ENCODE measurements around the gene TFB1M. TPM values are rescaled to one million over a fixed set of nuclear protein-coding genes. Genes with fewer than 3 reads are reported as not detected.

Gene TFB1M
- polyA plus RNA-seq (2012; ENCODE audit: insufficient read length, low read depth) = 28.2 TPM

DNA sequence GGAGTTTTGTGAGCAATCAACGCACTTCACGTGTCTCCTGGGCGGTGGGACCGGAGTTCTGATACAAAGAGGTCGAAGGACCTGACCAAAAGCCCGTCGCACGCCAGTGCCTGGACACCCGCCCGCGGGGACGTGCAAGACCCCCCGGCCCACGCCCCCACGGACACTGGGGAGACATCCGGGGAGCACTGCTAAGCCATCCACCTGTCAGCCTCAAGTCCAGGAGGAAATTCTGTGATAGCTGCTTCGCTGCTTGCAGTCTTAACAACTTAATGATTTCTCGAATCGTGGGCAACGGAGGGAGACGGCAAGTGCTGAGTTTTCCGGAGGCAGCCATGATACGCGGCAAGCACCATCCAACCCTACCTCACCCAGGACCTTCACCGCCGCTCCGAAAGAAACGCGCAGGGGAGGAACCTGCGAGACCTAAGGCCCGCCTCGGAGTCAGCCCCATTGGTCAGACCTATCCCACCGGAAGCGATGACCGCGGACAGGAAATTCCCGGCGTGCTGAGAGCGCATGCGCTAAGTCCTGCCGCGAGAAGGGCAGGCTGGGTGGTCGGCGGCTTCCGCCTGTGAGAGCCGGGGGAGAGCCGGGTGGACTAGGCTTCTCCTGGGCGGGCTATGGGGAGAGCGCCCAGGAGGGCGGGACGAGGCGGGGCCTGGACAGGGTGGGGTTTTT is at the start of gene TFB1M:
Gene TFB1M (minus strand): TSS at position 393 of the 681 bp plus-strand sequence. CDS start 56 bp downstream, at position 337.
- TF ChIP-seq POLR2AphosphoS5 (IDR thresholded peaks at IDR 0.05; ENCODE audit: low read depth, low read length) (peak; percentile 82), TAF1 (IDR thresholded peaks at IDR 0.05; ENCODE audit: borderline replicate concordance, insufficient read depth, low read length) (no peak), FOXP2 (optimal IDR thresholded peaks at IDR 0.05; ENCODE audit: borderline replicate concordance, extremely low read depth, extremely low read length, insufficient read depth) (peak; percentile 55)

- TF ChIP-seq SIN3A (IDR thresholded peaks at IDR 0.05; ENCODE audit: borderline replicate concordance, insufficient read depth, low read length) (no peak), POLR2AphosphoS5 (IDR thresholded peaks at IDR 0.05; ENCODE audit: low read depth, low read length) (no peak), TAF1 (IDR thresholded peaks at IDR 0.05; ENCODE audit: borderline replicate concordance, insufficient read depth, low read length) (no peak), FOXP2 (optimal IDR thresholded peaks at IDR 0.05; ENCODE audit: borderline replicate concordance, extremely low read depth, extremely low read length, insufficient read depth) (no peak)
- TF ChIP-seq, protein P1, sequence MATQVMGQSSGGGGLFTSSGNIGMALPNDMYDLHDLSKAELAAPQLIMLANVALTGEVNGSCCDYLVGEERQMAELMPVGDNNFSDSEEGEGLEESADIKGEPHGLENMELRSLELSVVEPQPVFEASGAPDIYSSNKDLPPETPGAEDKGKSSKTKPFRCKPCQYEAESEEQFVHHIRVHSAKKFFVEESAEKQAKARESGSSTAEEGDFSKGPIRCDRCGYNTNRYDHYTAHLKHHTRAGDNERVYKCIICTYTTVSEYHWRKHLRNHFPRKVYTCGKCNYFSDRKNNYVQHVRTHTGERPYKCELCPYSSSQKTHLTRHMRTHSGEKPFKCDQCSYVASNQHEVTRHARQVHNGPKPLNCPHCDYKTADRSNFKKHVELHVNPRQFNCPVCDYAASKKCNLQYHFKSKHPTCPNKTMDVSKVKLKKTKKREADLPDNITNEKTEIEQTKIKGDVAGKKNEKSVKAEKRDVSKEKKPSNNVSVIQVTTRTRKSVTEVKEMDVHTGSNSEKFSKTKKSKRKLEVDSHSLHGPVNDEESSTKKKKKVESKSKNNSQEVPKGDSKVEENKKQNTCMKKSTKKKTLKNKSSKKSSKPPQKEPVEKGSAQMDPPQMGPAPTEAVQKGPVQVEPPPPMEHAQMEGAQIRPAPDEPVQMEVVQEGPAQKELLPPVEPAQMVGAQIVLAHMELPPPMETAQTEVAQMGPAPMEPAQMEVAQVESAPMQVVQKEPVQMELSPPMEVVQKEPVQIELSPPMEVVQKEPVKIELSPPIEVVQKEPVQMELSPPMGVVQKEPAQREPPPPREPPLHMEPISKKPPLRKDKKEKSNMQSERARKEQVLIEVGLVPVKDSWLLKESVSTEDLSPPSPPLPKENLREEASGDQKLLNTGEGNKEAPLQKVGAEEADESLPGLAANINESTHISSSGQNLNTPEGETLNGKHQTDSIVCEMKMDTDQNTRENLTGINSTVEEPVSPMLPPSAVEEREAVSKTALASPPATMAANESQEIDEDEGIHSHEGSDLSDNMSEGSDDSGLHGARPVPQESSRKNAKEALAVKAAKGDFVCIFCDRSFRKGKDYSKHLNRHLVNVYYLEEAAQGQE (IDR thresholded peaks at IDR 0.05; ENCODE audit: insufficient read depth in 1 of 2, low read depth in 2 of 2, low read length in 2 of 2) = no peak
These were observed 39.9 kb upstream of the TFB1M start for GRCh38 chr6:155354167-155354566.

DNA sequence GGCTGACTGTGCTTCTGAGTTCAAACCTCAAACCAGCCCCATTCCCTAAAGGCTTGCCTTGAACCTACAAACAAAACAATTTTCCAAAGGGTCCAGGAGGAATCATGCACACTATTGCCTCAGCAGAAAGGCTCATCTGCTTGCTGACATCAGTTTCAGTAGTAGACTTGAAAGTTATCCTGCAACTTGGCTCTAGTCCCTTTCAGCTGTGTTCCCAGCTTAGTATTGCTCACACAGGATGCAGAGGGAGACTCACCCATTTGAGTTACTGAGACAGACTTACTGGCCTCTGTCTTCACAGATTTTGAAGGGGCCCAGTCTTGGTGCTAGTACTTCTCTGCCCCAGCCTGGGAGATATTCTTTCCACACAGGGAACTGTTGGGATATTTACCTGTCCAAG is 38.5 kb upstream of the TFB1M start:
- no peak for TF ChIP-seq TAF1 (IDR thresholded peaks at IDR 0.05; ENCODE audit: borderline replicate concordance, insufficient read depth, low read length)
- TF ChIP-seq POLR2AphosphoS5 (IDR thresholded peaks at IDR 0.05; ENCODE audit: low read depth, low read length) = no peak
- no peak for TF ChIP-seq FOXP2 (optimal IDR thresholded peaks at IDR 0.05; ENCODE audit: borderline replicate concordance, extremely low read depth, extremely low read length, insufficient read depth)
- TF ChIP-seq SIN3A (IDR thresholded peaks at IDR 0.05; ENCODE audit: borderline replicate concordance, insufficient read depth, low read length) = no peak
- TF ChIP-seq, protein P1 (IDR thresholded peaks at IDR 0.05; ENCODE audit: insufficient read depth in 1 of 2, low read depth in 2 of 2, low read length in 2 of 2) = no peak

GRCh38 chr6:155352130-155352420 is 37.8 kb upstream of the TFB1M start:
- no peak for TF ChIP-seq SIN3A (IDR thresholded peaks at IDR 0.05; ENCODE audit: borderline replicate concordance, insufficient read depth, low read length)
- no peak for TF ChIP-seq POLR2AphosphoS5 (IDR thresholded peaks at IDR 0.05; ENCODE audit: low read depth, low read length)
- no peak for TF ChIP-seq TAF1 (IDR thresholded peaks at IDR 0.05; ENCODE audit: borderline replicate concordance, insufficient read depth, low read length)
- TF ChIP-seq, protein P1 (IDR thresholded peaks at IDR 0.05; ENCODE audit: insufficient read depth in 1 of 2, low read depth in 2 of 2, low read length in 2 of 2) = no peak
- no peak for TF ChIP-seq FOXP2 (optimal IDR thresholded peaks at IDR 0.05; ENCODE audit: borderline replicate concordance, extremely low read depth, extremely low read length, insufficient read depth)

GRCh38 chr6:155351273-155352129 is 37.2 kb upstream of the TFB1M start:
- no peak for TF ChIP-seq POLR2AphosphoS5 (IDR thresholded peaks at IDR 0.05; ENCODE audit: low read depth, low read length)
- TF ChIP-seq FOXP2 (optimal IDR thresholded peaks at IDR 0.05; ENCODE audit: borderline replicate concordance, extremely low read depth, extremely low read length, insufficient read depth) = no peak
- no peak for TF ChIP-seq SIN3A (IDR thresholded peaks at IDR 0.05; ENCODE audit: borderline replicate concordance, insufficient read depth, low read length)
- TF ChIP-seq, protein P1 (IDR thresholded peaks at IDR 0.05; ENCODE audit: insufficient read depth in 1 of 2, low read depth in 2 of 2, low read length in 2 of 2) = no peak
- TF ChIP-seq TAF1 (IDR thresholded peaks at IDR 0.05; ENCODE audit: borderline replicate concordance, insufficient read depth, low read length) = no peak
